OCI-LY7 (cell line): ENCODE measurements around the gene KLHL20.

Experiments used
- CTCF ChIP-seq: fragments of 200-600 bp; sonication (generic); conservative IDR thresholded peaks from 2 replicates; pipeline ENCODE4 v1.5.1; 2014; ENCODE audit warnings: mild to moderate bottlenecking, antibody characterized with exemption, low read length, moderate library complexity, mixed read lengths
- EZH2phosphoT487 ChIP-seq: fragments of 200-600 bp; sonication (generic); IDR thresholded peaks from 2 replicates; pipeline ENCODE4 v1.6.1; 2018; ENCODE audit warnings: low read depth, borderline replicate concordance, mild to moderate bottlenecking, mixed run types, antibody characterized with exemption, low read length, moderate library complexity, mixed read lengths

GRCh38 chr1:173702736-173703135, 12.0 kb upstream of the KLHL20 start:
- TF ChIP-seq CTCF (no peak), EZH2phosphoT487 (no peak)
